HEK293 (cell line): ENCODE data around the gene FCN3.

Experiments
- CTCF ChIA-PET: fragments of 350-600 bp; formaldehyde crosslinking; extraction: SDS; loops from one replicate; lab custom pipeline; 2021; ENCODE audit warnings: antibody characterized with exemption; lab: Yijun Ruan, JAX
- POLR2A ChIA-PET: fragments of 300-600 bp; formaldehyde crosslinking; extraction: SDS; loops from one replicate; lab custom pipeline; 2020; ENCODE audit warnings: antibody characterized with exemption, inconsistent platforms; lab: Yijun Ruan, JAX
- H3K27ac ChIP-seq: fragments of 200-500 bp; sonication (Bioruptor generic); 2 replicates; pipeline ENCODE4 v1.5.1; 2014; ENCODE audit warnings: low read depth, low read length, control low read depth, inconsistent platforms; ENCODE audit errors: extremely low read depth
- H3K36me3 ChIP-seq, 2 experiments: fragments of 200-500 bp in 1 of 2; sonication (Bioruptor generic) in 1 of 2; 1 replicate in 1 of 2; 2 replicates in 1 of 2; pipeline ENCODE4 v1.5.1; 2014 to 2017; ENCODE audit warnings: inconsistent platforms in 2 of 2, low read length in 2 of 2; ENCODE audit not compliant: control insufficient read depth in 2 of 2, insufficient read depth in 1 of 2
- H3K4me1 ChIP-seq: fragments of 200-500 bp; sonication (Bioruptor generic); 2 replicates; pipeline ENCODE4 v1.5.1; 2014; ENCODE audit warnings: mild to moderate bottlenecking, low read length, inconsistent platforms; ENCODE audit not compliant: control insufficient read depth, insufficient read depth
- H3K4me3 ChIP-seq: 2 replicates; pipeline ENCODE4 v1.5.1; 2011; ENCODE audit warnings: low read depth, mild to moderate bottlenecking, control low read depth, low read length, moderate library complexity
- H3K9me3 ChIP-seq: fragments of 200-500 bp; sonication (Bioruptor generic); 2 replicates; pipeline ENCODE4 v1.5.1; 2014; ENCODE audit warnings: low read depth, low read length, inconsistent platforms; ENCODE audit not compliant: control insufficient read depth, insufficient read depth
- BCL11B ChIP-seq: fragments of 450-650 bp; formaldehyde crosslinking; IDR thresholded peaks from 2 replicates; pipeline ENCODE4 v1.5.1; 2016; ENCODE audit warnings: low read depth, missing biosample characterization, missing genetic modification characterization
- FEZF1 ChIP-seq: fragments of 450-650 bp; formaldehyde crosslinking; IDR thresholded peaks from 2 replicates; pipeline ENCODE4 v1.5.1; 2016; ENCODE audit warnings: missing biosample characterization, missing genetic modification characterization
- GLI4 ChIP-seq: fragments of 450-650 bp; formaldehyde crosslinking; IDR thresholded peaks from 2 replicates; pipeline ENCODE4 v1.5.1; 2016; ENCODE audit warnings: missing biosample characterization, missing genetic modification characterization
- GLIS2 ChIP-seq: fragments of 450-650 bp; formaldehyde crosslinking; IDR thresholded peaks from 2 replicates; pipeline ENCODE4 v1.5.1; 2016; ENCODE audit warnings: missing biosample characterization, missing genetic modification characterization
- SP2 ChIP-seq: fragments of 450-650 bp; formaldehyde crosslinking; IDR thresholded peaks from 2 replicates; pipeline ENCODE4 v1.5.1; 2016; ENCODE audit warnings: missing biosample characterization, missing genetic modification characterization
- ZBTB21 ChIP-seq: fragments of 450-650 bp; formaldehyde crosslinking; IDR thresholded peaks from 2 replicates; pipeline ENCODE4 v1.5.1; 2017; ENCODE audit warnings: missing biosample characterization, missing genetic modification characterization
- ZFP3 ChIP-seq: fragments of 450-650 bp; formaldehyde crosslinking; IDR thresholded peaks from 2 replicates; pipeline ENCODE4 v1.5.1; 2016; ENCODE audit warnings: low read depth, missing biosample characterization, missing genetic modification characterization
- ZNF114 ChIP-seq: fragments of 450-650 bp; formaldehyde crosslinking; IDR thresholded peaks from 2 replicates; pipeline ENCODE4 v1.5.0; 2017; ENCODE audit warnings: missing biosample characterization, missing genetic modification characterization
- ZNF426 ChIP-seq: fragments of 450-650 bp; formaldehyde crosslinking; IDR thresholded peaks from 2 replicates; pipeline ENCODE4 v1.5.1; 2017; ENCODE audit warnings: missing biosample characterization, missing genetic modification characterization, mild to moderate bottlenecking, inconsistent platforms, moderate library complexity
- ZNF473 ChIP-seq: fragments of 450-650 bp; formaldehyde crosslinking; IDR thresholded peaks from 2 replicates; pipeline ENCODE4 v1.5.1; 2017; ENCODE audit warnings: missing biosample characterization, missing genetic modification characterization
- ZNF501 ChIP-seq: fragments of 450-650 bp; formaldehyde crosslinking; IDR thresholded peaks from 2 replicates; pipeline ENCODE4 v1.5.1; 2016; ENCODE audit warnings: missing biosample characterization, missing genetic modification characterization
- ZNF600 ChIP-seq: fragments of 450-650 bp; formaldehyde crosslinking; IDR thresholded peaks from 2 replicates; pipeline ENCODE4 v1.5.1; 2016; ENCODE audit warnings: missing biosample characterization, missing genetic modification characterization
- TF ChIP-seq, protein P1 (sequence below): fragments of 450-650 bp; formaldehyde crosslinking; IDR thresholded peaks from 2 replicates; pipeline ENCODE4 v1.5.1; 2017; ENCODE audit warnings: missing biosample characterization, mild to moderate bottlenecking, missing genetic modification characterization, moderate library complexity

The FCN3 gene

DNA sequence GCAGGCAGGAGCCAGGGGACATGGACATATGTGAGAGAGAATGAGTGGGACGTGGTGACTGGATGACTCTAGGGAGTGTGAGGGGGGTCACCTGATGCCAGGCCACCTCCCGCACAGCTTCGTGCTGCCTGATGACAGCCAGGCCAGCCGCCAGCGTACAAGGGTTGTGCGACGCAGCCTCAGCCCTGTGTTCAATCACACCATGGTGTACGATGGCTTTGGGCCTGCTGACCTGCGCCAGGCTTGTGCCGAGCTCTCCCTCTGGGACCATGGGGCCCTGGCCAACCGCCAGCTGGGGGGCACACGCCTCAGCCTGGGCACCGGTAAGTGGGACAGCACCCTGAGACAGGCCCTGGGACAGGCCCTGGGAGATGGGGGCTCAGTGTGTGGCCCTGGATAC lies 21.5 kb downstream of the FCN3 start:
- peak; percentile 28; the same call in 1 of the 2 replicates for TF ChIP-seq ZNF600 (tag by site-specific recombination)
- no peak for TF ChIP-seq BCL11B (tag by site-specific recombination)
- TF ChIP-seq ZNF114 (tag by site-specific recombination) = no peak
- TF ChIP-seq ZNF473 (tag by site-specific recombination) = no peak
- TF ChIP-seq FEZF1 (tag by site-specific recombination) = no peak
- no peak for TF ChIP-seq ZNF426 (tag by site-specific recombination)
- TF ChIP-seq GLI4 (tag by site-specific recombination) = no peak
- TF ChIP-seq ZBTB21 (tag by site-specific recombination) = no peak
- Histone ChIP-seq H3K27ac (no peak overlapping the region), H3K36me3 (peaks cover 0 to 33% of the 10 kb centered on the region in 2 experiments; a peak in 1 of 3 replicates), H3K4me1 (peaks cover 4% of the 10 kb centered on the region), H3K4me3 (no peak overlapping the region), H3K9me3 (no peaks in the 10 kb centered on the region)
- POLR2A ChIA-PET = interaction anchor here (1.7 kb wide), 1 partner anchor 12 kb away, joined by 8 read pairs; no protein-coding TSS in a partner anchor
- CTCF ChIA-PET = interaction anchor here (0.6 to 7.8 kb wide), 5 partner anchors 9 to 310 kb away, joined by 3 to 84 read pairs (median 4); partner anchors contain the start of gene MAP3K6

DNA sequence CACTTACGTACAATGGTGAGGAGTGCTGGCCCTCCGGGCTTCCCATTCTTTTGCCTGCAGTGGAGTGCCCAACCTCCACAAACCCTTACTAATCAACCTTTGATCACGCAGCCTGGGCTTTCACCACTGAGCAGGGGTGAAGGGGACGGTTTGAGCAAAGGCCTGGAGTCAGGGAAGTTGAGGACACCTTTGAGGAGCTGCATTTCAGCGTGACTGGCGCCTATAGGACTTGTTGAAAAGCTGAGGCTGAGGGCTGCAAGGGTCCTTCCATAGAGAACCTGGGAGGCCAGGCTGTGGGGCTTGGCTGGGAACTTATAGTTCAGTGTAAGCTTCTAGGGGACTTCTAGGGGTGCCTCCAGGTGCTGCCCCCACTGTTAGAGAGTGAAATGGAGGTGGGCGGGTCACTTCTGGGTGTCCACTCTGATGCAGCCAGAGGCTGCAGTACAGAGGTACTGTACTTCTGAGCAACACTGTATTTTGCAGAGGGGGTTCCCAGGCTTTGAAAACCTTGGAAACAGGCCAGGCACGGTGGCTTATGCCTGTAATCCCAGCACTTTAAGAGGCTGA lies 23.0 kb downstream of the FCN3 start:
- no peaks in the 10 kb centered on the region for H3K9me3 ChIP-seq

DNA sequence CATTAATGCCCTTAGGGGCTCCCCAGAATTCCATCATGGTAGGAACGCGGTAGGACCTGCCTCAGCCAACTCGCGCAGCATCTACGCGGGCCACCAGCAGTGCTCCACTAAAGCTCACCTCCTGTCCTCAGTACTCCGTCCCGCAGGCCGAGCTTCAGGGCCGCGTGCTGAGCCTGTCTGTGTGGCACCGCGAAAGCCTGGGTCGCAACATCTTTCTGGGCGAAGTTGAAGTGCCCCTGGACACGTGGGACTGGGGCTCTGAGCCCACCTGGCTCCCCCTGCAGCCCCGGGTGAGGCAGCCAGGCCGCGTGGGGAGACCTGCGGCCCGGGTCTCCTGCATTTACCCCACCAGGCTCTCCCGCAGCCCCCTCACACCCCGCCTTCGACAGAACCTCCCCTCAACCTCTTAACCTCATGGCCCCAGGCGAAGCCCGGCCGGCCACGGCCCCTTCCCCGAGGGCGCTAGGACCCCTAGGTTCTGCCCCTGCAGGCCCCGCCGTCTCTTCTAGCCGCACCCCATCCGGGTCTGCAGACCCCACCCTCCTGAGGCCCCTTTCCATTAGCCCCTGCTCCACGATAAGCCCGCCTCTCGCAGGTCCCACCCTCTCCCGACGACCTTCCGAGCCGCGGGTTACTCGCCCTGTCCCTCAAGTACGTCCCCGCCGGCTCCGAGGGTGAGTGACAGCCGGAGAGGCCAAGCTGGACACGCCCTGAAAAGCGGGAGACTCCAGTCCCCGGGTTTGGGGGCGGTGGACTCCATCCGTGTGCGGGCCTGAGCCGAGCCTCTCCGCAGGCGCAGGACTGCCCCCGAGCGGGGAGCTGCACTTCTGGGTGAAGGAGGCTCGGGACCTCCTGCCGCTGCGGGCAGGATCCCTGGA lies 23.7 kb downstream of the FCN3 start:
- no peak overlapping the region for H3K27ac ChIP-seq
- peaks cover 0 to 28% of the 10 kb centered on the region in 2 experiments; a peak in 1 of 3 replicates for H3K36me3 ChIP-seq
- no peak overlapping the region for H3K4me3 ChIP-seq
- H3K9me3 ChIP-seq = no peaks in the 10 kb centered on the region
- peaks cover 4% of the 10 kb centered on the region for H3K4me1 ChIP-seq
- ChIA-PET CTCF (interaction anchor here (3.2 to 7.8 kb wide), 2 partner anchors 16 to 19 kb away, joined by 17 to 84 read pairs; partner anchors contain the start of gene MAP3K6), POLR2A (no interaction called here)
- TF ChIP-seq GLIS2 (tag by site-specific recombination) (peak; percentile 10; the same call in 1 of the 2 replicates), SP2 (tag by site-specific recombination) (peak; percentile 34), ZFP3 (tag by site-specific recombination) (no peak)

More for the DNA sequence above, 23.0 kb downstream of the FCN3 start:
- Histone ChIP-seq H3K27ac (no peak overlapping the region), H3K36me3 (peaks cover 0 to 31% of the 10 kb centered on the region in 2 experiments; a peak in 1 of 3 replicates), H3K4me3 (no peak overlapping the region), H3K4me1 (peaks cover 4% of the 10 kb centered on the region)
- TF ChIP-seq GLIS2 (tag by site-specific recombination) = 0 out of 2 replicates have a peak, but pooled peaks have one; percentile 24
- TF ChIP-seq, protein P1, sequence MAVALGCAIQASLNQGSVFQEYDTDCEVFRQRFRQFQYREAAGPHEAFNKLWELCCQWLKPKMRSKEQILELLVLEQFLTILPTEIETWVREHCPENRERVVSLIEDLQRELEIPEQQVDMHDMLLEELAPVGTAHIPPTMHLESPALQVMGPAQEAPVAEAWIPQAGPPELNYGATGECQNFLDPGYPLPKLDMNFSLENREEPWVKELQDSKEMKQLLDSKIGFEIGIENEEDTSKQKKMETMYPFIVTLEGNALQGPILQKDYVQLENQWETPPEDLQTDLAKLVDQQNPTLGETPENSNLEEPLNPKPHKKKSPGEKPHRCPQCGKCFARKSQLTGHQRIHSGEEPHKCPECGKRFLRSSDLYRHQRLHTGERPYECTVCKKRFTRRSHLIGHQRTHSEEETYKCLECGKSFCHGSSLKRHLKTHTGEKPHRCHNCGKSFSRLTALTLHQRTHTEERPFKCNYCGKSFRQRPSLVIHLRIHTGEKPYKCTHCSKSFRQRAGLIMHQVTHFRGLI = peak; percentile 87
- no peak for TF ChIP-seq ZNF501 (tag by site-specific recombination)
- ChIA-PET POLR2A (no interaction called here), CTCF (interaction anchor here (7.8 kb wide), 1 partner anchor 15 kb away, joined by 84 read pairs; the partner anchor contains the start of gene MAP3K6)
